ENCODE measurements around the gene FNDC3B. TPM values are rescaled to one million over a fixed set of nuclear protein-coding genes. Genes with fewer than 3 reads are reported as not detected.

FNDC3B gene
- total RNA-seq, 1 donor from 2014 or later = 54.9 TPM

DNA sequence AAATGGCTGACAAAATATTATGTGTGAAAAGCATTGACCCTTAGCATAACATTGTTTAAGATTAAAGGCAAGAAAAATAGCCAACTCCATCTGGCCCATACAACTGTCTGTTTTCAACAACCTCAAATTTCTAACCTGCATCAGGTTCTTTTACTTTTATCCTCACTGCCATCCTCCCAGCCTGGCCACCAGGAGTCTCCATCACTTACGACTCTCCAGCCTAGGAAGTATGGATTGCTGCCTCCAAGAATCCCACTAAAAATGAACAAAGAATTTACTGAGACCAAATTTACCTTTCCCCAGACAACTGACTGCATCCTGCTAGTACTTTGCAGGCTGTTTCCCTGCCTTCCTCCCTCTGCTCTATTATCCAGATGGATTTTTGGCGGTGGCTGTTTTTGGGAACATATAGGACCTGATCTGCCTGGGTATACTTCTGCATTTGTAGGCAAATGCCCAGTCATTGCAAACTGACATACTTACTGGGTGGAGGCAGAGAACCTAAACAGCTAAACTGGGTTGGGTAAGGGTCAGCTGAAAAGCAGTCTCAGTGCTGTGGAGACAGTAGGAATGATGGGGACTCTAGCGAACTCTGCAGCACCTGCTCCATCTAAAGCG, 264.7 kb downstream of the FNDC3B start:
- Histone ChIP-seq H3K27me3 (no peaks in the 10 kb centered on the region), H3K4me3 (no peak overlapping the region), H3K36me3 (peaks cover 8 to 25% of the 10 kb centered on the region in 2 donors), H3K9me3 (no peaks in the 10 kb centered on the region), H3K27ac (no peak overlapping the region), H3K4me1 (peaks cover 0 to 13% of the 10 kb centered on the region in 2 donors)
- intact Hi-C loops (cut with DNase I) = no loop called here
- no peak for DNase-seq (ENCODE audit: low spot score in 2 of 2)
- TF ChIP-seq, protein P1, sequence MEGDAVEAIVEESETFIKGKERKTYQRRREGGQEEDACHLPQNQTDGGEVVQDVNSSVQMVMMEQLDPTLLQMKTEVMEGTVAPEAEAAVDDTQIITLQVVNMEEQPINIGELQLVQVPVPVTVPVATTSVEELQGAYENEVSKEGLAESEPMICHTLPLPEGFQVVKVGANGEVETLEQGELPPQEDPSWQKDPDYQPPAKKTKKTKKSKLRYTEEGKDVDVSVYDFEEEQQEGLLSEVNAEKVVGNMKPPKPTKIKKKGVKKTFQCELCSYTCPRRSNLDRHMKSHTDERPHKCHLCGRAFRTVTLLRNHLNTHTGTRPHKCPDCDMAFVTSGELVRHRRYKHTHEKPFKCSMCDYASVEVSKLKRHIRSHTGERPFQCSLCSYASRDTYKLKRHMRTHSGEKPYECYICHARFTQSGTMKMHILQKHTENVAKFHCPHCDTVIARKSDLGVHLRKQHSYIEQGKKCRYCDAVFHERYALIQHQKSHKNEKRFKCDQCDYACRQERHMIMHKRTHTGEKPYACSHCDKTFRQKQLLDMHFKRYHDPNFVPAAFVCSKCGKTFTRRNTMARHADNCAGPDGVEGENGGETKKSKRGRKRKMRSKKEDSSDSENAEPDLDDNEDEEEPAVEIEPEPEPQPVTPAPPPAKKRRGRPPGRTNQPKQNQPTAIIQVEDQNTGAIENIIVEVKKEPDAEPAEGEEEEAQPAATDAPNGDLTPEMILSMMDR (IDR thresholded peaks at IDR 0.05) = no peak

DNA sequence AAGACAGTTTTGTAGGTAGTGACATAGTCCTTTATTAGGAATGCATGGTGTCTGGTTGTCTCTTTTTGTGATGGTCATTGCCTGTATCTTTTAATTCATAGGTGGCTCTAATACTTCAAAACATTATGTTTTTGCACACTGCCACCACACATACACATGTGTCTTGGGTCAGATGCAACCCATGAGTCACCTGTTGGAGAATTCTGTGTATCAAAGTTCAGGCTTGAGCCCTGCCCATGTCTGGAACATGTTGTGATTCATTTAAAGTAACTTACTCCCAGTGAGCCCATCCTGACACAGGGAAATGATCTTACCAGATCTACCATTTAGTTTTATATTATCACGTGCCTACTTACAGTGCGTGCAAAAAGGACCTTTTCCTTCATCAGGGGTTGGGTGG, 266.2 kb downstream of the FNDC3B start:
- Histone ChIP-seq H3K4me1 (peaks cover 0 to 13% of the 10 kb centered on the region in 2 donors), H3K9me3 (no peaks in the 10 kb centered on the region), H3K27ac (no peak overlapping the region), H3K4me3 (no peak overlapping the region), H3K27me3 (no peaks in the 10 kb centered on the region), H3K36me3 (peaks cover 14 to 33% of the 10 kb centered on the region in 2 donors)
- TF ChIP-seq, protein P1 (IDR thresholded peaks at IDR 0.05) = no peak
- intact Hi-C loops (cut with DNase I) = no loop called here
- DNase-seq (ENCODE audit: low spot score in 2 of 2) = no peak

DNA sequence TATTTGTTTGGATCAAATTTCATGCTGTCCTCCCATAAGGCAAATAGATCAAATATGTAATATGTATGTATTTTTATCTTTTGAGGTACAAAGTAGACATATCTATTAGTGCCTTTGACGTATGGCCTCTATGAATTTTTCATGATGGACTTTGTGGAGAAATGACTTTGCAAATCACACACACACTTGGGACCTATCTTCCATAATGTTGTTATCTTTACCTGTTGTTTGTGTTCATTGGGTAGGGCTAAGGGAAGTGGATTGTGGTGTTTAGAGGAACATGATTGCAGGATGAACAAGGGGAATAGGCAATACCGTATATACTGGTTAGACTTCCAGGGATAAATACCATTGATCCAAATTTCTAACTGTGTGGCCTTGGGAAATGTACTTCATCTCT, 266.6 kb downstream of the FNDC3B start:
- H3K4me3 ChIP-seq = no peak overlapping the region
- intact Hi-C loops (cut with DNase I) = no loop called here
- no peak for DNase-seq (ENCODE audit: low spot score in 2 of 2)
- TF ChIP-seq, protein P1 (IDR thresholded peaks at IDR 0.05) = no peak
- H3K27me3 ChIP-seq = no peaks in the 10 kb centered on the region
- peaks cover 18 to 37% of the 10 kb centered on the region in 2 donors for H3K36me3 ChIP-seq
- H3K9me3 ChIP-seq = no peaks in the 10 kb centered on the region
- no peak overlapping the region for H3K27ac ChIP-seq
- H3K4me1 ChIP-seq = peaks cover 0 to 13% of the 10 kb centered on the region in 2 donors

DNA sequence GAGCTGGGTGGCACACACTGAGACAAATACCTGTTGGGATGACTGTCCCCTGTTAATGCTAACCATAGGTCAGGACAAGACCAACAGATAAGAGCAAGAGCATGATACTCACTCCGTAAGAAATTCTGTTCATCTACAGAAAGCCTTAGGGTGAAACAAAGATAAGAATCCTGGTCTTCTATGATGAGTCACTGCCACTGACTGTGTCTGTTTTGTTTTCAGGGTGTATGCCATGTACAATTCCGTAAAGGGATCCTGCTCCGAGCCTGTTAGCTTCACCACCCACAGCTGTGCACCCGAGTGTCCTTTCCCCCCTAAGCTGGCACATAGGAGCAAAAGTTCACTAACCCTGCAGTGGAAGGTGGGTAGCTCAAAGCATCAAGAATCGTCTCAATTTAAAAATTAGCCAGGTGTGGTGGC, 267.8 kb downstream of the FNDC3B start:
- H3K4me3 ChIP-seq = no peak overlapping the region
- no peaks in the 10 kb centered on the region for H3K27me3 ChIP-seq
- intact Hi-C loops (cut with DNase I) = no loop called here
- H3K36me3 ChIP-seq = peaks cover 22 to 42% of the 10 kb centered on the region in 2 donors
- no peaks in the 10 kb centered on the region for H3K9me3 ChIP-seq
- H3K4me1 ChIP-seq = peaks cover 0 to 10% of the 10 kb centered on the region in 2 donors
- TF ChIP-seq, protein P1 (IDR thresholded peaks at IDR 0.05) = no peak
- H3K27ac ChIP-seq = no peak overlapping the region
- no peak for DNase-seq (ENCODE audit: low spot score in 2 of 2)

DNA sequence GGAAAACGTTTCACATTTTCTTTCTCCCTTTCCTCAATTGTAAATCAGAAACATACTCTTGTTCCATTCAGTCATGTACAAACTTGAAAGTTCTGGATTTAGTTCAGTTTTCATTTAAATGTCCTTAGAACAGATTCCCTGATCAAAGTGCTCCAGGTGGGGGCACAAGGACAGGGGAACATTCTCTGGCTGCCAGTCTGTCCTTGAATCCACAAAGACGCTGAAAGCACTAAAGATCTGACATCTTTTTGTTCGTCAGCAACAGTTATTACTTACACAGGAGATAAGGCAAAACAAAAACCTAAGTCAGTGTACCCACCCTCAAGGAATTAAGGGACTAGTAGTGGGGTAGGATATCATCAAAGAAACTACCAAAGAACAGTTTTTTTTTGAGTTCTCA, 269.7 kb downstream of the FNDC3B start:
- peaks cover 22 to 42% of the 10 kb centered on the region in 2 donors for H3K36me3 ChIP-seq
- no peak overlapping the region for H3K4me3 ChIP-seq
- no peak overlapping the region for H3K27ac ChIP-seq
- no peaks in the 10 kb centered on the region for H3K9me3 ChIP-seq
- peaks cover 0 to 17% of the 10 kb centered on the region in 2 donors for H3K4me1 ChIP-seq
- DNase-seq (ENCODE audit: low spot score in 2 of 2) = no peak
- H3K27me3 ChIP-seq = no peaks in the 10 kb centered on the region
- intact Hi-C loops (cut with DNase I) = no loop called here
- TF ChIP-seq, protein P1 (IDR thresholded peaks at IDR 0.05) = no peak

Measured in ascending aorta (tissue), 2 donors.